K562 (cell line): Measurements from ENCODE around the gene VAMP8.

Source experiments
- ATF7 ChIP-seq: fragments of 450-650 bp; IDR thresholded peaks from 2 replicates; pipeline ENCODE4 v1.7.1; 2014; ENCODE audit warnings: mild to moderate bottlenecking, moderate library complexity
- EP300 ChIP-seq: IDR thresholded peaks from 2 replicates; pipeline ENCODE4 v1.6.1; 2012; ENCODE audit warnings: low read length, improper control_type of control experiment
- POLR2A ChIP-seq: fragments of 450-650 bp; conservative IDR thresholded peaks from 2 replicates; pipeline ENCODE4 v1.6.1; 2016
- RCOR1 ChIP-seq, 2 experiments: IDR thresholded peaks; 2 replicates each; pipeline ENCODE4 v1.6.1; 2012; ENCODE audit warnings: low read depth in 2 of 2, low read length in 2 of 2, borderline replicate concordance in 1 of 2, improper control_type of control experiment in 1 of 2
- SMARCE1 ChIP-seq: fragments of 450-650 bp; IDR thresholded peaks from 2 replicates; pipeline ENCODE4 v1.7.1; 2016; ENCODE audit warnings: mild to moderate bottlenecking
- TAL1 ChIP-seq: fragments of 450-650 bp; IDR thresholded peaks from 2 replicates; pipeline ENCODE4 v1.6.1; 2016; ENCODE audit warnings: mild to moderate bottlenecking
- ZC3H11A ChIP-seq: IDR thresholded peaks from 2 replicates; pipeline ENCODE4 v1.6.1; 2012; ENCODE audit warnings: low read depth, low read length, improper control_type of control experiment
- ZNF583 ChIP-seq: fragments of 250-450 bp; sonication (Bioruptor Pico); IDR thresholded peaks from 2 replicates; pipeline ENCODE4 v1.4.0; 2020
- TF ChIP-seq, protein P1 (sequence below), 3 experiments: IDR thresholded peaks in 2 of 3; conservative IDR thresholded peaks in 1 of 3; 2 replicates each; pipeline ENCODE4 v1.5.1; 2011 to 2012; ENCODE audit warnings: low read length in 3 of 3, mild to moderate bottlenecking in 3 of 3, control low read depth in 2 of 3, improper control_type of control experiment in 1 of 3, inconsistent platforms in 1 of 3, low read depth in 1 of 3, mixed read lengths in 1 of 3, moderate library complexity in 1 of 3; ENCODE audit not compliant: insufficient read depth in 2 of 3
- TF ChIP-seq, protein P2 (sequence below): fragments of 200-400 bp; formaldehyde crosslinking; IDR thresholded peaks from 2 replicates; pipeline ENCODE4 v1.6.1; 2017; ENCODE audit warnings: mild to moderate bottlenecking, low read depth, low read length, moderate library complexity
- TF ChIP-seq, protein P3 (sequence below): sonication (generic); formaldehyde crosslinking; IDR thresholded peaks from 2 replicates; pipeline ENCODE4 v1.8.0; 2023; ENCODE audit warnings: mild to moderate bottlenecking, missing genetic modification reagents

DNA sequence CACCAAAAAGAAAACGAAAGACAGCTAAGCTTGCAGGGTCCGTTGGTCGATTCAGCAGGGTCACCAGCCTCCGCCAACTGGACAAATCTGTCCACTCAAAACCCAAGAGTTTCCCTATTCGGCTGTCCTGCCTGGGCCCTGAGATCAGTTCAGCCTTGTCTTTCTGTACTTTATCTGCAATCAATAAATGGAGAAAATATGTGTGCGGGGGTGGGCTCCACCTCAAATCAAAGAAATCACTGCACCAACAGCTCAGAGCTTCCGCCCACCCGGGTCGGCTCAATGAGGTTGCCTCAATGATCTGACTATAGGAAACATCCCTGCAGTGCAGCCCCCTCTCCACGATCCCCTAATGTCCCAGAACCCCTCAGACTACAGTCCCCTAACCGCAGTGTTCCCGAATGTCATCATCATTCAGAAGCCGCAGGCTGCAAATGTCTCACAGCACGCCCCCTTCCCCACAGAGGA, 16.5 kb upstream of the VAMP8 start:
- TF ChIP-seq SMARCE1 (no peak), POLR2A (no peak), ZC3H11A (no peak), RCOR1 (IDR thresholded peaks at IDR 0.05; ENCODE audit: borderline replicate concordance in 1 of 2, low read depth in 2 of 2, low read length in 2 of 2) (no peak), ZNF583 (CRISPR knock-in tag) (no peak), TAL1 (no peak), EP300 (no peak), ATF7 (no peak)
- TF ChIP-seq, protein P1, sequence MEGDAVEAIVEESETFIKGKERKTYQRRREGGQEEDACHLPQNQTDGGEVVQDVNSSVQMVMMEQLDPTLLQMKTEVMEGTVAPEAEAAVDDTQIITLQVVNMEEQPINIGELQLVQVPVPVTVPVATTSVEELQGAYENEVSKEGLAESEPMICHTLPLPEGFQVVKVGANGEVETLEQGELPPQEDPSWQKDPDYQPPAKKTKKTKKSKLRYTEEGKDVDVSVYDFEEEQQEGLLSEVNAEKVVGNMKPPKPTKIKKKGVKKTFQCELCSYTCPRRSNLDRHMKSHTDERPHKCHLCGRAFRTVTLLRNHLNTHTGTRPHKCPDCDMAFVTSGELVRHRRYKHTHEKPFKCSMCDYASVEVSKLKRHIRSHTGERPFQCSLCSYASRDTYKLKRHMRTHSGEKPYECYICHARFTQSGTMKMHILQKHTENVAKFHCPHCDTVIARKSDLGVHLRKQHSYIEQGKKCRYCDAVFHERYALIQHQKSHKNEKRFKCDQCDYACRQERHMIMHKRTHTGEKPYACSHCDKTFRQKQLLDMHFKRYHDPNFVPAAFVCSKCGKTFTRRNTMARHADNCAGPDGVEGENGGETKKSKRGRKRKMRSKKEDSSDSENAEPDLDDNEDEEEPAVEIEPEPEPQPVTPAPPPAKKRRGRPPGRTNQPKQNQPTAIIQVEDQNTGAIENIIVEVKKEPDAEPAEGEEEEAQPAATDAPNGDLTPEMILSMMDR (IDR thresholded peaks at IDR 0.05 in 2 of 3, conservative IDR thresholded peaks at IDR 0.05 in 1 of 3; ENCODE audit: insufficient read depth in 2 of 3, low read depth in 1 of 3, low read length in 3 of 3) = no peak
- TF ChIP-seq, protein P2, sequence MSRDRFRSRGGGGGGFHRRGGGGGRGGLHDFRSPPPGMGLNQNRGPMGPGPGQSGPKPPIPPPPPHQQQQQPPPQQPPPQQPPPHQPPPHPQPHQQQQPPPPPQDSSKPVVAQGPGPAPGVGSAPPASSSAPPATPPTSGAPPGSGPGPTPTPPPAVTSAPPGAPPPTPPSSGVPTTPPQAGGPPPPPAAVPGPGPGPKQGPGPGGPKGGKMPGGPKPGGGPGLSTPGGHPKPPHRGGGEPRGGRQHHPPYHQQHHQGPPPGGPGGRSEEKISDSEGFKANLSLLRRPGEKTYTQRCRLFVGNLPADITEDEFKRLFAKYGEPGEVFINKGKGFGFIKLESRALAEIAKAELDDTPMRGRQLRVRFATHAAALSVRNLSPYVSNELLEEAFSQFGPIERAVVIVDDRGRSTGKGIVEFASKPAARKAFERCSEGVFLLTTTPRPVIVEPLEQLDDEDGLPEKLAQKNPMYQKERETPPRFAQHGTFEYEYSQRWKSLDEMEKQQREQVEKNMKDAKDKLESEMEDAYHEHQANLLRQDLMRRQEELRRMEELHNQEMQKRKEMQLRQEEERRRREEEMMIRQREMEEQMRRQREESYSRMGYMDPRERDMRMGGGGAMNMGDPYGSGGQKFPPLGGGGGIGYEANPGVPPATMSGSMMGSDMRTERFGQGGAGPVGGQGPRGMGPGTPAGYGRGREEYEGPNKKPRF = no peak
- TF ChIP-seq, protein P3, sequence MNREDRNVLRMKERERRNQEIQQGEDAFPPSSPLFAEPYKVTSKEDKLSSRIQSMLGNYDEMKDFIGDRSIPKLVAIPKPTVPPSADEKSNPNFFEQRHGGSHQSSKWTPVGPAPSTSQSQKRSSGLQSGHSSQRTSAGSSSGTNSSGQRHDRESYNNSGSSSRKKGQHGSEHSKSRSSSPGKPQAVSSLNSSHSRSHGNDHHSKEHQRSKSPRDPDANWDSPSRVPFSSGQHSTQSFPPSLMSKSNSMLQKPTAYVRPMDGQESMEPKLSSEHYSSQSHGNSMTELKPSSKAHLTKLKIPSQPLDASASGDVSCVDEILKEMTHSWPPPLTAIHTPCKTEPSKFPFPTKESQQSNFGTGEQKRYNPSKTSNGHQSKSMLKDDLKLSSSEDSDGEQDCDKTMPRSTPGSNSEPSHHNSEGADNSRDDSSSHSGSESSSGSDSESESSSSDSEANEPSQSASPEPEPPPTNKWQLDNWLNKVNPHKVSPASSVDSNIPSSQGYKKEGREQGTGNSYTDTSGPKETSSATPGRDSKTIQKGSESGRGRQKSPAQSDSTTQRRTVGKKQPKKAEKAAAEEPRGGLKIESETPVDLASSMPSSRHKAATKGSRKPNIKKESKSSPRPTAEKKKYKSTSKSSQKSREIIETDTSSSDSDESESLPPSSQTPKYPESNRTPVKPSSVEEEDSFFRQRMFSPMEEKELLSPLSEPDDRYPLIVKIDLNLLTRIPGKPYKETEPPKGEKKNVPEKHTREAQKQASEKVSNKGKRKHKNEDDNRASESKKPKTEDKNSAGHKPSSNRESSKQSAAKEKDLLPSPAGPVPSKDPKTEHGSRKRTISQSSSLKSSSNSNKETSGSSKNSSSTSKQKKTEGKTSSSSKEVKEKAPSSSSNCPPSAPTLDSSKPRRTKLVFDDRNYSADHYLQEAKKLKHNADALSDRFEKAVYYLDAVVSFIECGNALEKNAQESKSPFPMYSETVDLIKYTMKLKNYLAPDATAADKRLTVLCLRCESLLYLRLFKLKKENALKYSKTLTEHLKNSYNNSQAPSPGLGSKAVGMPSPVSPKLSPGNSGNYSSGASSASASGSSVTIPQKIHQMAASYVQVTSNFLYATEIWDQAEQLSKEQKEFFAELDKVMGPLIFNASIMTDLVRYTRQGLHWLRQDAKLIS = no peak
